ENCODE measurements around the gene PATL1. TPM values are rescaled to one million over a fixed set of nuclear protein-coding genes. Genes with fewer than 3 reads are reported as not detected.

PATL1 gene
- total RNA-seq, 2 experiments from 2014 or later = 51.8 to 55.2 TPM

DNA sequence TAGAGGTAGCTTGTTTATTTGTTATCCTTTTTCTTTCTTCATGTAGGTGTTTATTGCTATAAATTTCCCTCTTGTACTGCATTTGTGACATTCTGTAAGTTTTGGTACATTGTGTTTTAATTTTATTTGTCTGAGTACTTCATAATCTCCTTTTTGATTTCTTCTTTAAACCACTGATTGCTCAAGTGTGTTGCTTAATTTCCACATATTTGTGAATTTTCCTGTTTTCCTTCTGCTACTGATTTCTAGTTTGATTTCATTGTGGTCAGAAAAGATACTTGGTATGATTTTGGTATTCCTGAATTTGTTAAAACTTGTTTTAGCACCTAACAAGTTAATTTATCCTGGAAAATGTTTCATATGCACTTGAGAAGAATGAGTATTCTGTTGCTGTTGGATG, 29.7 kb upstream of the PATL1 start:
- TF ChIP-seq, protein P1, sequence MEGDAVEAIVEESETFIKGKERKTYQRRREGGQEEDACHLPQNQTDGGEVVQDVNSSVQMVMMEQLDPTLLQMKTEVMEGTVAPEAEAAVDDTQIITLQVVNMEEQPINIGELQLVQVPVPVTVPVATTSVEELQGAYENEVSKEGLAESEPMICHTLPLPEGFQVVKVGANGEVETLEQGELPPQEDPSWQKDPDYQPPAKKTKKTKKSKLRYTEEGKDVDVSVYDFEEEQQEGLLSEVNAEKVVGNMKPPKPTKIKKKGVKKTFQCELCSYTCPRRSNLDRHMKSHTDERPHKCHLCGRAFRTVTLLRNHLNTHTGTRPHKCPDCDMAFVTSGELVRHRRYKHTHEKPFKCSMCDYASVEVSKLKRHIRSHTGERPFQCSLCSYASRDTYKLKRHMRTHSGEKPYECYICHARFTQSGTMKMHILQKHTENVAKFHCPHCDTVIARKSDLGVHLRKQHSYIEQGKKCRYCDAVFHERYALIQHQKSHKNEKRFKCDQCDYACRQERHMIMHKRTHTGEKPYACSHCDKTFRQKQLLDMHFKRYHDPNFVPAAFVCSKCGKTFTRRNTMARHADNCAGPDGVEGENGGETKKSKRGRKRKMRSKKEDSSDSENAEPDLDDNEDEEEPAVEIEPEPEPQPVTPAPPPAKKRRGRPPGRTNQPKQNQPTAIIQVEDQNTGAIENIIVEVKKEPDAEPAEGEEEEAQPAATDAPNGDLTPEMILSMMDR (IDR thresholded peaks at IDR 0.05) = no peak
- peaks cover 5% of the 10 kb centered on the region for H3K9me3 Mint-ChIP-seq
- no peaks in the 10 kb centered on the region for H3K36me3 Mint-ChIP-seq (ENCODE audit: low read depth)
- POLR2A ChIA-PET = interaction anchor here (0.6 kb wide), 1 partner anchor 397 kb away, joined by 3 read pairs; no protein-coding TSS in a partner anchor
- CTCF ChIA-PET = no interaction called here
- H3K27me3 ChIP-seq (ENCODE audit: control insufficient read depth in 1 of 2, insufficient read depth in 2 of 2, low read length in 2 of 2) = no peaks in the 10 kb centered on the region
- no peak overlapping the region for H3K4me3 ChIP-seq (ENCODE audit: low read length)
- H3K4me1 Mint-ChIP-seq (ENCODE audit: low read depth) = no peaks in the 10 kb centered on the region
- H3K27me3 Mint-ChIP-seq = peaks cover 25% of the 10 kb centered on the region
- intact Hi-C loops (cut with DNase I, micrococcal nuclease) = loop anchor here in 1 of 2 experiments (10.0 kb wide), 1 partner anchor 116 kb away; the partner anchor contains the start of gene MRPL16
- no peak overlapping the region for H3K27ac ChIP-seq (ENCODE audit: low read depth in 1 of 2, low read length in 2 of 2)
- DNase-seq (no peak), ATAC-seq (ENCODE audit: poor library complexity) (no peak)
- no peak overlapping the region for H3K4me3 Mint-ChIP-seq
- H3K36me3 ChIP-seq (ENCODE audit: insufficient read depth, low read length) = no peaks in the 10 kb centered on the region
- no peak overlapping the region for H3K27ac Mint-ChIP-seq
- H3K4me1 ChIP-seq (ENCODE audit: insufficient read depth, low read length) = no peaks in the 10 kb centered on the region
- peaks cover 0 to 2% of the 10 kb centered on the region in 2 experiments for H3K9me3 ChIP-seq (ENCODE audit: control insufficient read depth in 1 of 2, insufficient read depth in 1 of 2, low read length in 2 of 2)

DNA sequence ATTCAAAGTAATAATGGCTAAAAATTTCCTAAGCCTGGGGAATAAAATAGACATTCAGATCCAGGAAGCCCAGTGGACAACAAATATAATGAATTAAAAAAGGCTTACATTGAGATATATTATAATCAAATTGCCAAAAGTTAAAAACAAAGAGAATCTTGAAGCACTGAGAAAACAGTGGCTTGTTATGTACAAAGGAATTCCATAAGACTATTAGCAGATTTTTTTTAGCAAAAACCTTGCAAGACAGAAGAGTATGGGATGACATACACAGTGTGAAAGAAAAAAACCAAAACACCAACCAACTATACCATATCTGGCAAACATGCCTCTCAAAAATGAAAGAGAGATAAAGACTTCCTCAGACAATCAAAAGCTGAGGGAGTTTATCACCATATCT, 24.1 kb upstream of the PATL1 start:
- Mint-ChIP-seq H3K4me1 (ENCODE audit: low read depth) (no peaks in the 10 kb centered on the region), H3K27ac (no peak overlapping the region), H3K4me3 (no peak overlapping the region), H3K9me3 (peaks cover 13% of the 10 kb centered on the region), H3K27me3 (peaks cover 36% of the 10 kb centered on the region), H3K36me3 (ENCODE audit: low read depth) (no peaks in the 10 kb centered on the region)
- Histone ChIP-seq H3K27ac (ENCODE audit: low read depth in 1 of 2, low read length in 2 of 2) (no peak overlapping the region), H3K4me3 (ENCODE audit: low read length) (no peak overlapping the region), H3K4me1 (ENCODE audit: insufficient read depth, low read length) (no peaks in the 10 kb centered on the region), H3K27me3 (ENCODE audit: control insufficient read depth in 1 of 2, insufficient read depth in 2 of 2, low read length in 2 of 2) (peaks cover 0 to 4% of the 10 kb centered on the region in 2 experiments), H3K9me3 (ENCODE audit: control insufficient read depth in 1 of 2, insufficient read depth in 1 of 2, low read length in 2 of 2) (peaks cover 6 to 22% of the 10 kb centered on the region in 2 experiments), H3K36me3 (ENCODE audit: insufficient read depth, low read length) (no peaks in the 10 kb centered on the region)
- TF ChIP-seq, protein P1 (IDR thresholded peaks at IDR 0.05) = no peak
- ChIA-PET CTCF (no interaction called here), POLR2A (no interaction called here)
- intact Hi-C loops (cut with DNase I, micrococcal nuclease) = loop anchor here in 1 of 2 experiments (10.0 kb wide), 1 partner anchor 122 kb away; the partner anchor contains the start of gene MRPL16
- no peak for DNase-seq
- no peak for ATAC-seq (ENCODE audit: poor library complexity)

DNA sequence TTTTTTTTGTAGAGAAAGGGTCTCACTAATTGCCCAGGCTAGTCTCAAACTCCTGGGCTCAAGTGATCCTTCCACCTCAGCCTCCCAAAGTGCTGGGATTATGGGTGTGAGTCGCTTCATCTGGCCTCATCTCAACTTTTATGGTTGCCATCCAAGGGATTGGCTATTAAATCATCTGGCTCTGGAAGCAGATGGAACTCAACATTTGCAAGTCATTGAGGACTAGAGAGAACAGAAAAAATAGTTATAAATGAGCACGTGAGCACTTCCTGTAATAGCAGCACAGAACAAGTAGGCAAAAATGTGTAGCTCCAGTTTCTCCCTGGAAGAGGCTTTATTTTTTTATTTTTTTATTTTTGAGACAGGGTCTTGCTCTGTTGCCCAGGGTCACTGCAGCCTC, 22.3 kb upstream of the PATL1 start:
- DNase-seq (no peak), ATAC-seq (ENCODE audit: poor library complexity) (no peak)
- Histone ChIP-seq H3K27ac (ENCODE audit: low read depth in 1 of 2, low read length in 2 of 2) (no peak overlapping the region), H3K4me3 (ENCODE audit: low read length) (no peak overlapping the region), H3K9me3 (ENCODE audit: control insufficient read depth in 1 of 2, insufficient read depth in 1 of 2, low read length in 2 of 2) (peaks cover 6 to 22% of the 10 kb centered on the region in 2 experiments), H3K4me1 (ENCODE audit: insufficient read depth, low read length) (no peaks in the 10 kb centered on the region), H3K27me3 (ENCODE audit: control insufficient read depth in 1 of 2, insufficient read depth in 2 of 2, low read length in 2 of 2) (peaks cover 0 to 4% of the 10 kb centered on the region in 2 experiments), H3K36me3 (ENCODE audit: insufficient read depth, low read length) (no peaks in the 10 kb centered on the region)
- Mint-ChIP-seq H3K4me3 (no peak overlapping the region), H3K36me3 (ENCODE audit: low read depth) (no peaks in the 10 kb centered on the region), H3K27ac (no peak overlapping the region), H3K9me3 (peaks cover 13% of the 10 kb centered on the region), H3K4me1 (ENCODE audit: low read depth) (no peaks in the 10 kb centered on the region), H3K27me3 (peaks cover 34% of the 10 kb centered on the region)
- TF ChIP-seq, protein P1 (IDR thresholded peaks at IDR 0.05) = no peak
- POLR2A ChIA-PET = no interaction called here
- CTCF ChIA-PET = interaction anchor here (0.8 kb wide), 1 partner anchor 14 kb away, joined by 3 read pairs; no protein-coding TSS in a partner anchor
- intact Hi-C loops (cut with DNase I, micrococcal nuclease) = loop anchor here in 1 of 2 experiments (10.0 kb wide), 1 partner anchor 124 kb away; the partner anchor contains the start of gene MRPL16
